HL-60 (cell line): Measurements from ENCODE around the gene EBF3.
"Not testable (repeated sequence)": the region's sequence is repeated elsewhere in the genome, so short reads cannot be mapped to it uniquely, and the experiment has no call there.

Experiments
- CTCF ChIP-seq: IDR thresholded peaks from one replicate; pipeline ENCODE4 v1.5.1; 2011; ENCODE audit warnings: low read length, control low read depth, inconsistent platforms; ENCODE audit not compliant: insufficient read depth
- GABPA ChIP-seq: IDR thresholded peaks from 2 replicates; pipeline ENCODE4 v1.6.1; 2012; ENCODE audit warnings: low read depth
- POLR2AphosphoS5 ChIP-seq: IDR thresholded peaks from 2 replicates; pipeline ENCODE4 v1.6.1; 2012; ENCODE audit warnings: low read depth
- REST ChIP-seq: IDR thresholded peaks from 2 replicates; pipeline ENCODE4 v1.6.1; 2012; ENCODE audit warnings: low read depth; ENCODE audit not compliant: insufficient replicate concordance
- SPI1 ChIP-seq: IDR thresholded peaks from 2 replicates; pipeline ENCODE4 v1.6.1; 2012; ENCODE audit warnings: low read depth, mild to moderate bottlenecking, borderline replicate concordance

GRCh38 chr10:129920187-129920586, 43.9 kb downstream of the EBF3 start:
- TF ChIP-seq CTCF, SPI1, POLR2AphosphoS5, REST, GABPA: not testable (repeated sequence)
